OCI-LY1 (cell line): ENCODE data around the gene MMP14.

ENCODE experiments used
- EZH2 ChIP-seq: fragments of 200-600 bp; sonication (generic), shearing (Covaris generic); IDR thresholded peaks from 2 replicates; pipeline ENCODE4 v1.8.0; 2017; ENCODE audit warnings: borderline replicate concordance, mixed run types, mild to moderate bottlenecking, antibody characterized with exemption, low read length, moderate library complexity, mixed read lengths
- TF ChIP-seq, protein P1 (sequence below): fragments of 200-600 bp; sonication (generic), shearing (Covaris generic); IDR thresholded peaks from 2 replicates; pipeline ENCODE4 v1.5.1; 2017; ENCODE audit warnings: mild to moderate bottlenecking, antibody characterized with exemption, low read length, moderate library complexity, mixed read lengths

DNA sequence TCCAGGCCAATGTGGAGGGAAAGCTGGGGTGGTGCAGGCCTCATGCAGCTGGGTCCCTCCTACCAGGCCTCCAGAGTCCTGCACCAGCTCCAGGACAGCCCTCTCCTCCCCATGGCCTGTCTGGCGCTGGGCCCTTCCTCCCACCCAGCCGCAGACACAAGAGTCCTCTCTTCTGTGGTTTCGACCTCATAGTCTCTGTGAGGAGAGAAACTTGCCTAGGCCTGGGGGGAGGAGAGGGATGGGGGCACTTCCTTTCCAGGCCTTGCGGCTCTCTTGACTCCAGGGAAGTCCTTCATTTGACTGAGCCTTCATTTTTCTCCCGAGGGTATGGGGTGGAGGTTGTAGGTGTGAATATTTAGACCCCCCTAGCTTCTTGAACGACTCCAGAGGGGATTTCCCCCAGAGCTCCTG, 2.3 kb downstream of the MMP14 start:
- TF ChIP-seq, protein P1, sequence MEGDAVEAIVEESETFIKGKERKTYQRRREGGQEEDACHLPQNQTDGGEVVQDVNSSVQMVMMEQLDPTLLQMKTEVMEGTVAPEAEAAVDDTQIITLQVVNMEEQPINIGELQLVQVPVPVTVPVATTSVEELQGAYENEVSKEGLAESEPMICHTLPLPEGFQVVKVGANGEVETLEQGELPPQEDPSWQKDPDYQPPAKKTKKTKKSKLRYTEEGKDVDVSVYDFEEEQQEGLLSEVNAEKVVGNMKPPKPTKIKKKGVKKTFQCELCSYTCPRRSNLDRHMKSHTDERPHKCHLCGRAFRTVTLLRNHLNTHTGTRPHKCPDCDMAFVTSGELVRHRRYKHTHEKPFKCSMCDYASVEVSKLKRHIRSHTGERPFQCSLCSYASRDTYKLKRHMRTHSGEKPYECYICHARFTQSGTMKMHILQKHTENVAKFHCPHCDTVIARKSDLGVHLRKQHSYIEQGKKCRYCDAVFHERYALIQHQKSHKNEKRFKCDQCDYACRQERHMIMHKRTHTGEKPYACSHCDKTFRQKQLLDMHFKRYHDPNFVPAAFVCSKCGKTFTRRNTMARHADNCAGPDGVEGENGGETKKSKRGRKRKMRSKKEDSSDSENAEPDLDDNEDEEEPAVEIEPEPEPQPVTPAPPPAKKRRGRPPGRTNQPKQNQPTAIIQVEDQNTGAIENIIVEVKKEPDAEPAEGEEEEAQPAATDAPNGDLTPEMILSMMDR, result no peak
- TF ChIP-seq EZH2, result no peak
